Renal cortical epithelial cell (primary cell): ENCODE measurements around the gene DCBLD2. TPM values are rescaled to one million over a fixed set of nuclear protein-coding genes. Genes with fewer than 3 reads are reported as not detected.

ENCODE experiments used
- DNase-seq: peaks from one replicate; pipeline ENCODE4 v3.0.0-alpha.2; 2011; ENCODE audit warnings: low read depth
- total RNA-seq: library from RNA; depleted of rRNA; stranded (reverse); fragments of >200 nt; gene quantifications from 2 replicates; pipeline ENCODE4 v1.2.3, GENCODE V29; 2014

The DCBLD2 gene
- total RNA-seq, 1 donor from 2014 or later: 391 TPM

DNA sequence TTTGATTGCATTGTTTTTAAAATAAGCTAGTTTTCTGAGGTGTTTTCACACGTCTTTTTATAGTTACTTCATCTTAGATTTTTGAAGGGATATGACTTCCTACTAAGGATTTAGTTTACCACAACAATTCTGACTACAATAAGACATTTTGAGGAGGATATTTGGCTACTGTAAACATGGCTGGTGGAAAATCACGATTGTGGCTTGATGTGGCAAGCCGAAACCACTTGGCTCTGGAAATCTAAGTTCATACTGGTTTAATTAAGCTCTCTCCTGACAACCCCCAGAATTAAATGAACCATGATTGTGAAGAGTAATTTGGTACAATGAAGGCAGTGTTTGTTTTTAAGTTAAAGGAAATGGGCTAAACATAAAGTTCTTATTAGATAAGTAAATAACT is 107.5 kb downstream of the DCBLD2 start:
- DNase-seq: no peak

DNA sequence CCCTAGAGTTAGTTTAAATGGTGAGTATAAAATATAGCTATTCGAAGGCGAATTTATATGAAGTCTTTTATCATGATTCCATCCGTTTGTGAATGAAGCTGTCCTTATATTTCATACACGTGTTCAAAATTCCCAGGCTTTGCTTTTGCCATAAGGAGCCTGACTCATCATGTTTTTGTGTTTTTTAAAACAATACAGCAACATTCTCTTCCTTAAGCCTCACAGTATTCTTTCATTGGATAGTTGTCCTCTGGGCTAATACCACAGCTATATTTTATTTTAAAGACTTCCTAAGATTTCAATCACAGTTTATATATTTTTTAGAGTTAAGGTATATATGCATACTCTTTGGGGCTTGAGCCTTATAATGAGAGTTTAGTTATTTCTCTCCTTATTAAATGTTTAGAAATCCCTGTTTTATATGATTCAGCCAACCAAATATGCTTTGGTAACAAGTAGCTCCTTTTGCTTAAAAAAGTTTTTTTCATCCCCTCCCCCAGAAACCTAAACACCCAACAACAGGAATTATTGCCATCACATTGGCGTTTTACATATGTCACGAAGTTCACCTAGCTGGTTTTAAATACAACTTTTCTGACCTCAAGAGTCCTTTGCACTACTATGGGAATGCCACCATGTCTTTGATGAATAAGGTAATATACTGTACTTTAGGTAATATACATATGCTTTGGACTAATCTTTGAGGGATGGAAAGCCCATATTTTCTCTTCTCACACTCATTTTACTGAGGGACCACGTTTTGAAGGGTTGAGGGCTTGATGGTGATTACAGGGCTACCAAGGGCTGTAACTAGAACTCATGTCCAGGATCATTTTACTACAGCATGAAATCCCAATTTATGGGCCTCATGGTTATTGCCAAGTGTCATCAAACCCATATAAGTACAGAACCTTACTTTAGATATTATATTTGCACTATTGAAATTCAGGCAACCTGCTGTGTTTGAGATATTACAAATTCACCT is 109.9 kb downstream of the DCBLD2 start:
- DNase-seq: peak; percentile 49

DNA sequence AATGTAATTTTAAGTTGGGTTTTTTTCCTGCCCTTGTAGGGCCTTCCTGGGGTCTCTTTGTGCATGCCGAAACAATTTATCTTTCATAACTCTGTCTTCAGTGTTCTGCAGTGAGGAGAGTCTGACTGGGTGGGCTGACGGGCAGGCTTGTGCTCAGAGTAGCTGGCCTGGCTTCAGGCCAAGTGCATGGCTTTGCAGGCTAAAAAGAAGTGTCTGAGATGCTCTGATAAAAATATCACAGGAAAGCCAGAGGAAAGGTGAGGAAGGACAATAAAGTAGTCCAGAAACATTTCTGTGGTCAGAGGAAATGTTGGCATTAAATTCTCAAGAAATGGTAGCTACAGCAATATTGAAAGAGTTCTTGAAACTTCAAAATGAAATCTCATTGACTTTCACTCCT is 112.8 kb downstream of the DCBLD2 start:
- DNase-seq: no peak

DNA sequence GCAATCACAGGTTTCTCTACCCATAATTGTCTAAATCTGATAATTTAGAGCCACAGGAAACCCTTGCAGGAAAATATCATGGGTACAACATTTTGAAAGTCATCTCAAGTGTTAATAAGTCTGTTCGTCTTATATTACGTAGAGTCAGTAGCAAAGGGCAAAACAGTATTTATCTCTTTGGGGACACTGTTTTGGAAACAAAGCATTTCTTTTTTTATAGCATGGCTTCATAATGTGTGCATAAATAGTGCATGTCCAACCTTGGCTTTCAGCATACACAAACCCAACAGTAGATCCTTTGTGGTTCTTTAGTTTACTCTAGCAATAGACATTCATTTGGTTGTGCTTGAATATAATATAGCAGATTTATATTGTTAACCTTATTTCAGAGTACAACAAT is 114.3 kb downstream of the DCBLD2 start:
- no peak for DNase-seq

DNA sequence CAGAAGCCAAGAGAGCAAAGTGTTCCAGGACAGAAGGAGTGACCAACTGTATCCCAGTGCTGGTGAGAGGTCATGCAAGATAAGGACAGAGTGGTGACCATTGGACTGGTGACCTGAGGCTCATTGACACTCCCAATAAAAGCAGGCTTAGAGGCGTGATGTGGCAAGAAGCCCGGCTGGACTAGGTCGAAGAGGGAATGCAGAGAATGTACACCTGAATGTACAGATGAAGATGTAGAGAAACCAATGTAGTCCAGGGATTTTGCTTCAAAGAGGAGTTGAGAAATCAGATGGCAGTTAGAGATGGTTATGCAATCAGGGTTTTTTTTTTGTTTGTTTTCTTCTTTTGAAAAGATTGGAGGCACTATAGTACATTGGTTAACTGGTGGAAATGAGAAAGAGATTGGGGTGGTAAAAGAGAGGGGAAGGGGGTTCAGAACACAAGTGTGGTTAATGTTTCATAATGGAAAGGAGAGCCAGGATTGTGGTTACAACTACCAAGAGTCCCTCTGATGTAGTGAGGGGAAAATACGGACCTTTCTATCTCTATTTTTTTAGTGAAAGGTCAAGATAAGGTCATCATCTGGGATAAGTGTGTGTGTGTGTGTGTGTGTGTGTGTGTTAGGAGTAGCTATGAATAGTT is 115.0 kb downstream of the DCBLD2 start:
- peak; percentile 78 for DNase-seq

DNA sequence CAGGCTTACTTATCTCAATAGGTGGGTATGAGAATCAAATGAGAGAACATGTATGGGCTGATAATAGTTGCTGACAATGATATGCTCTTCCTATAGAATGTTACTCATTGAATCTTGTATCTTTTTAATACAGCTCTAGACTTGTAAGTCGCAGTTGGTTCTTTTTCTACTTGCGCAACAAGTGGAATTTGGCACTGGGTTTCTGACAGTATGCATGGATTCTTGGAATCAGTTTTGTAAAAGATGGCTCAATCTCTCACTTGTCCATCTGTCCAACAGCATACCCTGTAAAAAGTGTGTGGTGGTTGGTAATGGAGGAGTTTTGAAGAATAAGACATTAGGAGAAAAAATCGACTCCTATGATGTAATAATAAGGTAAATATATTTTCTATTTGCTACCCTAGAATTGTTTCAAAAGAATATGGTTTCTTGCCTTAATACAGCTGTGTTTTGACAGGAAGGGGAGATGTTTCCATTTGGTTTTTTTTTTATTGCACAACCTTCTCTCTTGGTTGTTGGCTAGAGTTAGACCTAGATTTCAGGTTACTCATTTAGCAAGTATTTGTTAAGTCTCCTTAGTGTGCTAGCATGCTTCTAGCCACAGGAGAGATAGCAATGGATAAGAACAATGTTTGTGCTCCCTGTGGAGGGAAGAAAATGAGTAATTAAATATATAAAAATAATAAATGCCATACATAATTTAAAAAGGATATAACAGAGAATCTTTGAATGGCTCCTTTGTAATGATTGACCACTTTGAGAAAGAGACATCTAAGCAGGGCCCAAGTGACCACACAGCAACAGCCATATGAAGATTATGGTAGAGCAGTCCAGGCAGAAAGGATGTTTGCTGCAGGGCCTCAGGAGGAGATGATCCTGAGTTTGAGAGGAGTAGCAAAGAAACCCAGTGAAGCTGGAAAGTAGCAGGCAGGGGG is 116.6 kb downstream of the DCBLD2 start:
- peak; percentile 94 for DNase-seq

DNA sequence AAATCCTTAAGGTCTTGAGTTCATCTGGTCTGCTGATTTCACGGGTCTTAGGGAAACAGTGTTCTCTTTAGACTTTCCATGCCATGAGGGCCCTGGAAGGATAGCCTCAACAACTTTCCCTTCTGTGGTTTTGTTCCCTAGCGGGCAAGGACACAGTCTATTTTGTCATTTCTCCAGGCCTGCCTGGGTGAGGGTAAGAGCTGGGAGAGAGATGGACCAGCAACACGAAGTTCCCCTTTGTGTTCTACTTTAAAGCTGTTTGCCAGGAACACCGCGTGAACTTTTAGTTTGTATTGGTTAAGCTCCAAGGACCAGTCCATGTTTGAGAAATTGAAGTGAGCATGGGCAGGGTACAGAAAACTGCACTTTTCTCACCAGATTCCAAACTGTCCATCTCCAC is 117.5 kb downstream of the DCBLD2 start:
- no peak for DNase-seq

DNA sequence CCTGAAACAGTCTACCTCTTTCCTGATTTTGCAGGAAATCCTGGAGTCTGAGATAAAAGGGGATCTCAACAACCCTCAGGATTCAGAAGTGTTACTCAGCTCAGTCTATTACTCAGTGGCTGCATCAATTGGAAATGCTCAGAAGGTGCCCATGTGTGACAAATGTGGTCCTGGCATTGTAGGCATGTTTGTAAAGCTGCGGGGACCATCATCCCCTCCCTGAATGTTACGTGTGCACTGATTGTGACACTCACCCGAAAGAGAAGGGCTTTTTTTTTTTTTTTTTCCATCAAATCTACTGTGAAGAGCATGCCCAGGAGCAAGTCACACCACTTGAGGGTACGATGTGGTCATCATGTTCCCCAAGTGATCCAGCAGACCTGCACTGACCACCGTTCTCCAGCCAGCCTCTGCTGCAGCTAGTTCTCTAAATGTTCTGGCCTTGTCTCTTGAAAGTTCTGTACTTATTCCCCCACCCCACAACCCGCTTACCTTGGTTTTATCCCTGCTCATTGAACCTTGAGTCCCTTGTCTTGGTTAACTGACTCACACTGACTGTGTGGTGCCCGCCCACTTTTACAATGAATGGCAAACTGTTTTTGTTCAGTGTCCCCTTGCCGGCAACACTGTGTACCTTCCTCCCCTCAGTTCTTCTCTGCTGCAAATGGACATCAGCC is 118.5 kb downstream of the DCBLD2 start:
- DNase-seq: peak; percentile 92

DNA sequence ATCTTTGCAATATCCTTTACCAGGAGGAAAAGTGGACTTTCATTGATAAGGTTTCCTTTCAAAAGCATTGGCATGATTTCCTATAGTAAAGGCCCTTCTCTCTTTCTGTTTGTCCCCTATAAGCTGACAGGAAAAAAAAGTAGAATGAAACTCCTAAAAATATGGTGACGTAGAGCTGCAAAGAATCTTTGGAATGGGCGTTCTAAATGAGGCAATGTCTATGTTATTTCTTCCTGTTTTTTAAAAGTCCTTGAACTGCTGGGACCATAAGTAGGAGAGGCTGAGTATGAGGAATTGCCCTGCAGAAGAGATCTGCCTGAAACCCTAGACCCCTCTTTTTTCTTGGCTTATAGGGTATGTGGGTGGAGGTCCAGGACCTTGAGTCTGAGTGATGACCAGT is 121.2 kb downstream of the DCBLD2 start:
- no peak for DNase-seq

DNA sequence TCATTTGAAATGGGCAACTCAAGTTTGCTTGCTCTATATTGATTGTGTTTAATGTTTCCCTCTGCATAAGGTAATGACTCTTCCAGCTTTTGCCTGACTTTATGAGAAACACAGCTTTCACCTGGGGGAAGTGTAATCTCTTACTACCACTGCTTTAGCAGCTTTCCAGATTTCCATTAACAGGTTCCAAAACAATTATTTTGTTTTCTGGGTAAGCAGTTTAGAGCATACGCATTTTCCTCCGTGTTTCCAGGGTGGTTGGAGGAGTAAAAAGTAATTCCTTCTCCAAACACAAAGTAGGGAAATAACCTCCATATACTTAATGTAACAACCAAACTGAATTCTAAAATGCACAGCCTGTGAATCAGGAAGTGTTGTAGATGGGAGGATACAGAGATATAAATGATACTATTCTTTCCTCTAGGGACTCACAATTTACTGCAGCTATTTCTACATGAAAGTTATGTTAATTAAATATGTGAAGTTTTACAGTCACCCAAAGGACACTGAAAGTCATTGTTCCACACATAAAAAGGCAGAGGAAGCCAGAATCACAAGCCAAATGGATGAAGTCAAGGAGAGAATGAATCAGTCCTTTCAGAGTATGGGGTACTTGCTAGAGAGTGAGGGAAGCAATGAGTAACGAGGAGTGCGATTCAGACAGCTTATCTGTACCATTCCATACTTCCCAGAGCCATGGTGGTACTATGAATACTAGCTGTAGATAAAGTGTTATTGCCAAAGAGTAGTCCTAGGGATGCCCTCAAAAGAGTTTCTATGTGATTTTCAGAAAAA is 121.8 kb downstream of the DCBLD2 start:
- no peak for DNase-seq

DNA sequence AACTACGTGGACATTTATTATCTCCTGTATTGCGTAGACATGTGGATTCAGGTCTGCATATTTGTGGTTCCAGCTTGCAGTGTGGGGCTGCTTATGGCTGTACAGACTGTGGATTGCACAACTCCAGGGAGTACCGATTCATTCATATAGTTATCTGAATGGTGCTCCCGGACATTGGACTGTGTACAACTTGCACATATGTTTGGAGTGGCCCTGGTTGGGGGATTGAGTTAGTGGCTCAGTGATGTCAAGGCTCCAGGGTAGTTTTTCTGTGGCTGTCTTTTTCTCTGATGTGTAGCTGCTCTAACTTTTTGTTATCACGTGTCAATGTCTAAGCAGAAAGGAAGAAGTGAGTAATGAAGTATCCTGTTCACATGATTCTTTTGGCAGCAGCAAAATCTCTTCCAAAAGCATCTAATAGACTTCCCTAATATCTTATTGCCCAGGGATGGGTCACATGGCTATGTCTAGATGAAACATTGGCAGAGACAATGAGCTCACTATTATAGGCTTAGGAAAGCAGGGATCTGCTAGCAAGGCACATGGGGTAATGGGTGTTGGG is 122.6 kb downstream of the DCBLD2 start:
- peak; percentile 70 for DNase-seq

DNA sequence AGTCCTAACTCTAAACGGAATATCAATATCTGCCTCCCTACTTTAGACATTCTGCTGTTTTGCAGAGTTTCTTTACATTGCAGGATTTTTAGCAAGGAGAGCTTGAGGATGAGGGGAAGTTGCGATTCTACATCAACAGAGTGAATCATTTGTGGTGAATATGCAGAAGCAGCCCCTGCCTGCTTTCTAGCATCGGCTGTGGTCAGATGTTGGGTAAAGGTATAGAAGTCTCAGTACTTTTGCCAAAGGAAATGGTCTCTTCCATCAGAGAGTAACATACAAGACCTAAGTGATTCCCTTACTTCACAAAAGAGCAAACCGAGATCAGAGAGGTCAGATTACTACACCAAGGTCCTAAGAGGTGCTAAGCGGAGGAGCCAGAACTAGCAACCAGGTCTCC is 123.1 kb downstream of the DCBLD2 start:
- no peak for DNase-seq

DNA sequence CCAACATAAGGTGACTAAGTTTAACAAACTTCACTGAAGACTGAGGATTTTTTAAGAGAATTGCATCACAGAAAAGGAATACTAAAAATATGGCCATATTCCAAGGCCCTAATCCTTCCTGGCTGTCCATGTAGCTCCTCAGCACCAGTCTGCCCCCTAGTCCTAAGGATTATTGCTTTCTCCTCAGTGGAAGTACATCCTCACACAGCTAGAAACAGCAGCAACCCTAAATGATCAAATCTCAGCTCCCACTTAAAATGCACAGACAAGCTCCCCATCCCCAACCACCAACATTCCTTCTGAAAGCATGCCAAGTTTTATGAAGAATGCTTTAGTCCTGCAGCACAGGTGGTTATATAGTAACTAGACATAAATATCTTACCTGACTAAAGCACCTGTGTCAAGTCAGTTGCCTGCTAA is 123.7 kb downstream of the DCBLD2 start:
- DNase-seq: peak; percentile 62

DNA sequence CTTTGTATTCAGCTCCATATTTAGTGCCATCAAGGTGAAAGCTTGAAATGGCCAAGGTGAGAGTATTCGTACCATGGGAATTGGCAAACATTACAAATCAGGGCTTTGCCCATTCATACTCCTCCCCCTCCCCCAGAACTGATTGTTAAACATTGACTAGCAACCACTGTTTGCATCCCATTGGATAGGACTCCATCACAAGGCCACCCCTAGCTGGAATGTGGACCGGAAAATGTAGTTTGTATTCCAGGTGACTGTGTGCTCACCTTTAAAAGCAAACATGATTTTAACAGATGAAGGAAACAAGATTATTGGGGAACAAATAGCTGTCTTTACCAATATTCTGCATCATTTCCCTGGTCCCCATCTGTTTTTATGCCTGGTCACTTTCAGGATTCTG is 124.2 kb downstream of the DCBLD2 start:
- DNase-seq: no peak

DNA sequence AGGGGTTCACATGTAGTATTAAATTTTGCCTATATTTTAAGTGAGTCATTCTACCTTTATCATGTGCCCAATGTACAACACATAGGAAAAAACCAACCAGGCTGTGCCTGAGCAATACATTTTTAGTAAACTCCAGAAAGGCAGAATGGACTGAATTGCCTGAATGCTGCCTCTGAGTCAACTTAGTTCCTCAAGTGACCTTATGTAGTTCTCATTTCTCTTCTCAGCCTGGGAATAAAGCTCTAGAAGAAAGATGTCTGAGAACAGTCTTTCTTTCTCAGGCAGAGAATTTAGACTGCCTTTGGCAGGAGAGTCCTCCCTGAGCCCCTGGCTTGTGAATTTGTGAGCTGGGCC is 125.4 kb downstream of the DCBLD2 start:
- DNase-seq: no peak

DNA sequence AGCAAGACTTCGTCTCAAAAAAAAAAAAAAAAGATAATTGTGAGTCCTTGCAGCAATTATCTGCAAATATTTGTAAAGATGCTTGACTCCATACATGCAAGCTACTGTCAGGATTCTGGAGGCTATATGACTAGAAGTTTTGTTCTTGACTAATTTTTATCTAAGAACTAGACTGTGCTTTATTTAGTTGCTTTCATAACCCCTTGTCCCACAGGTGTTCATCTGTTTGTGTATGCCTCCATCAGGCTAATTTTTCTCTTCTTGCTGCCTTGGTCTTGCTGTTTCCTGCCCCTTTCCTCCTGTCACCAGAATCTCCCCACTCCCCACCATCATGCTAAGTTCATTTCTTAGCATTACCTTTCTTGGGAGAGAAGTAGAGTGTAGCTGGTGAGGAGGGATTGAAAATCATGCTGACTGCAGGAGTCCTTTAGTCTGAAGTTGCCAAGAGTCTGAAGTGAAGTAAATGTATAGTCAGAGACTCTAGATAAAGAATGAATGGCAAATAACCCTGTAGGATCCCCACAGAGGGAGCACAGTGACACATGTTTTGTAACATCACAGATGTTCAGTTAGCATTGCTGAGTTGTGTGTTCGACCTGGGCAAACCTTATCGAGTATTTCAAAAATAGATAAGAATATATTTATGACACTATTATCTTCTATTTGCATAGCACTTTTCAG is 125.9 kb downstream of the DCBLD2 start:
- no peak for DNase-seq

DNA sequence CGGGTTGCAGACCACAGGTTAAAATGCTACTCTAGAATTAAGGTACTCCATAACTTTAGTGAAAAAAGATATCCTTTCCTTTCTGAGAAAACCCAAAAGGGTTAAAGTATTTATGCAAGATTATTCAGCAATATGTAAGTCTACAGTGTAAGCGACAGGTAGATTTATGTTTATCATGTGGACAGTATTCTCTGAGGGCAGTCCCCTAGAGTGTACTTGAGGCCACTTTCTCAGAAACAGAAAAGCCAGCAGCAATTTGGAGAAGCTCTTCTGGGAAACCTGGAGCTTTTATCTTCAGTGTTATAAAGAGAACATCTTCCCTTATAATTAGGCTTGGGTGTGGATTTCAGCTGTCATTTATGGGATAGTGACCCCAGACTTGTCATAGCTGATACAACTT is 129.5 kb downstream of the DCBLD2 start:
- DNase-seq: no peak

DNA sequence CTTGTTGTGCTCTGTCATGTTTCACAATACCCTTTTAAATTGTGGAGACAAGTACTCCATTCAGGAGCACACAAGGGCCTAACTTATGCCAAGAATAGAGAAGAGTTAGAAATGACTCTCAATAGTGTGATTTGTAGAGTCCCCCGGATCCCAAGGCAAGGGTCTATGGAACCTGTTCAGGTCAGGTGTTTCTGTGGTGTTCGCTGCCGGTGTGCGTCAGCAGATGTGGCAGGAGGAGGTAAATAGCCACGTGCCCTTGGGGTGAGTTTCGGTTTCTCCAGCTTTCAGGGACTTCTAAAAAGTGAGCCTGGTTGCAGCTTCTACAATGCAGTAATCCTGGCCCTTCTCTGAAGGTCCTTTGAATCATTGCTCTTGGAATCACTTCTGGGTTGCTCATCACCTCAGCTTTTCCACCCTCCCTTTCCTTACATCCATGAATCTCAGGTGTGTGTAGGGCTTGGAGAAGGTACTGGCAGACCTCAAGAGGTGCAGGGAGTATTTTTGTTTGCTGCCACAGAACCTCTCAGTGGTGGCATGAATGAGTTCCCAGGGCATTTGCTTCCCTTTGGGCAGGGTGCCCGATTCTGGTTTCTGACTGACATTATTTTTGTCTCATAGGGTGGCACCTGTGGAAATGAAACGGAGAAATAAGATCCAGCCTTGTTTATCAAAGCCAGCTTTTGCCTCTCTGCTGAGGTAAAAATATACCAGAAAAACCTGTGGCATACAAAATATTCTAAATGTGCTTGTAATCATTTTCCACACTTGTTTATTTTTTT is 131.0 kb downstream of the DCBLD2 start:
- peak; percentile 37 for DNase-seq

DNA sequence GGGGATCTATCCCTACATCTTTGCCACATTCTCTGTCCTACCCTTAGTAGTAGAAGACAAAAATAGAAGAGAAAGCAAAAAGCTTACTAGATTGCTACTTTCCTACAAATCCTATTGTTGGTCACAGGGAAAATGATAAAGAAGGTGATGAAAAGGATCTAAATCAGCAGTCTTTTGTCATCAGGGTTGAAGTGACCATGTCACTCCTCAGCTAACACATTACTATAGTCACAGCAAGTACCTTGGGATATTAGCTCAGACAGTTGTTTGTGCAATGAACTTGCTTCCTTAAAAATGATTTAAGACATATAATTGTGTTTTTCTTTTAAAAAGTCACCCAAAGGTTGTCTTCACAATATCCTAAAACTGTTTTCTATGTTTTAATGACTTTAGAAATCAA is 132.0 kb downstream of the DCBLD2 start:
- DNase-seq: no peak
